Melanocyte of skin (primary cell): Measurements from ENCODE around the gene PI16. TPM values are rescaled to one million over a fixed set of nuclear protein-coding genes. Genes with fewer than 3 reads are reported as not detected.

Source experiments
- total RNA-seq, 2 donors: library from RNA; depleted of rRNA; stranded (reverse); fragments of >200 nt; gene quantifications; 2 replicates each; pipeline ENCODE4 v1.2.3, GENCODE V29; 2012

Gene PI16, protein sequence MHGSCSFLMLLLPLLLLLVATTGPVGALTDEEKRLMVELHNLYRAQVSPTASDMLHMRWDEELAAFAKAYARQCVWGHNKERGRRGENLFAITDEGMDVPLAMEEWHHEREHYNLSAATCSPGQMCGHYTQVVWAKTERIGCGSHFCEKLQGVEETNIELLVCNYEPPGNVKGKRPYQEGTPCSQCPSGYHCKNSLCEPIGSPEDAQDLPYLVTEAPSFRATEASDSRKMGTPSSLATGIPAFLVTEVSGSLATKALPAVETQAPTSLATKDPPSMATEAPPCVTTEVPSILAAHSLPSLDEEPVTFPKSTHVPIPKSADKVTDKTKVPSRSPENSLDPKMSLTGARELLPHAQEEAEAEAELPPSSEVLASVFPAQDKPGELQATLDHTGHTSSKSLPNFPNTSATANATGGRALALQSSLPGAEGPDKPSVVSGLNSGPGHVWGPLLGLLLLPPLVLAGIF
- not detected for total RNA-seq

DNA sequence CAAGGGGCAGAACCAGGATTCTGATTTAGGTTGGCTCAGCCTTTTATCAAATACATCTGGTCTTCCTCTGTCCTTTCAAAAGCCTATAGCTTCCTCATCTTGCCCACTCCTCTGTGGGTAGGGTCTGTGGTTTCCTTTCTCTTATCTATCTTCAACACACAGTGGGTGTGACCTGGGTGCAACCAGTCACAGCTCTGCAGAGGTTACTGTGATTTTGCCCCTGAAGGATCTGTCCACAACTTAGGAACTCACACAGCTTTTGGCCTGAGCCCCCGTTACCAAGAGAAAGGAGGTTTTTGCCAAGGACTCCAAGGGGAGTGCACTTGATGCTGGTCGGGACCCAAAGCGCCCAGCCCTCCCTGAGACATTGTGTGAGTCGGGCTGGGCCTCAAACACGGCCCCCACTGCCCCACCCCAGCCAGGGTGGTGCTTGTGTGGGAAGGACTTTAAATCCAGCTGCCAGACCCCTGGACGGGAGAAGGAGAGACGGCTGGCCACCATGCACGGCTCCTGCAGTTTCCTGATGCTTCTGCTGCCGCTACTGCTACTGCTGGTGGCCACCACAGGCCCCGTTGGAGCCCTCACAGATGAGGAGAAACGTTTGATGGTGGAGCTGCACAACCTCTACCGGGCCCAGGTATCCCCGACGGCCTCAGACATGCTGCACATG lies at the start of gene PI16:
PI16 (plus strand) TSS at position 477 of the 670 bp plus-strand sequence; CDS start at position 500, 23 bp downstream.

DNA sequence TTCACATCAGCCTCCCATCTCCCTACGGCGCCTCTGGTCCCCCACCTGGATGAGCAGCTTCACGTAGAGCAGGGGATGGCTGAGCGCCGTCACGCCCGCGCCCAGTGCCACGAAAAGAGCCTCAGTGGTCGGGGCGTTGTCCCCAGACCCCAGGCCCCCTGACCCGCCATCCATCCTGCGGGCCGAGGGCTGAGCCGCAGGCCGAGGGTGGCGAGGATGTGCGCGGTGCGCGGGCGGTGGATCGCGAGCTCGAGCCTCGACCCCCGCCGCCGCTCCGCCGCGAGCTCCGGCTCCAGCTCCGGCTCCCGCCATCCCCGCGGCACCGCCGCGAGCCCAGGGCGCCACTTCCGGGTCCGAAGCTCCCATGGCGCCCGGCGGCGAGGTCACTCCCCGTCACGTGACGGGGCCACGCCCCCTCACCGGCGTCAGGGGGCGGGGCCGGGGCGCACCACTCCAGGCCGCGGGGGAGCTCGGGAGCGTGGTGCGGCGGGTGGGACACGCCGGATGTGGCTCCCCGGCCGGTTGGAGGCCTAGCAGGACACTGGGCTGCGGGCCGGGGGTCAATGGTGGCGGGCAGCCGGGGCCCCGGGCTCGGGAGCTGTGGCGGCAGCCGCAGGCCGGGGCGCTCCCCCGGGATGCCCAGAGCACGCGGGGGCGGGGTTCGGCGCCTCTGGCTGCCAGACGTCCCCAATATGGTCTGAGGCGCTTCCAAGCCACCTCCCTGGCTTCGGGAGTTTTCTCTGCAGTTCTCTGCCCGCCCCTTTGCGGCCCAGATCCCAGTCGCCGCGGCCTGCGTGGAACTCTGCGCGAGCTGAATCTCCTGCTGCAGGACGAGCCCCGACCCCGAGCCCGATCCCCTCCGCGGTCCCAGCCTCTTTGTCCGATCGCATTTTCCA lies 31.5 kb downstream of the PI16 start, which contains the start of gene MTCH1:
MTCH1 (minus strand) TSS at position 389 of the 896 bp plus-strand sequence; CDS start at position 366, 23 bp downstream.

DNA sequence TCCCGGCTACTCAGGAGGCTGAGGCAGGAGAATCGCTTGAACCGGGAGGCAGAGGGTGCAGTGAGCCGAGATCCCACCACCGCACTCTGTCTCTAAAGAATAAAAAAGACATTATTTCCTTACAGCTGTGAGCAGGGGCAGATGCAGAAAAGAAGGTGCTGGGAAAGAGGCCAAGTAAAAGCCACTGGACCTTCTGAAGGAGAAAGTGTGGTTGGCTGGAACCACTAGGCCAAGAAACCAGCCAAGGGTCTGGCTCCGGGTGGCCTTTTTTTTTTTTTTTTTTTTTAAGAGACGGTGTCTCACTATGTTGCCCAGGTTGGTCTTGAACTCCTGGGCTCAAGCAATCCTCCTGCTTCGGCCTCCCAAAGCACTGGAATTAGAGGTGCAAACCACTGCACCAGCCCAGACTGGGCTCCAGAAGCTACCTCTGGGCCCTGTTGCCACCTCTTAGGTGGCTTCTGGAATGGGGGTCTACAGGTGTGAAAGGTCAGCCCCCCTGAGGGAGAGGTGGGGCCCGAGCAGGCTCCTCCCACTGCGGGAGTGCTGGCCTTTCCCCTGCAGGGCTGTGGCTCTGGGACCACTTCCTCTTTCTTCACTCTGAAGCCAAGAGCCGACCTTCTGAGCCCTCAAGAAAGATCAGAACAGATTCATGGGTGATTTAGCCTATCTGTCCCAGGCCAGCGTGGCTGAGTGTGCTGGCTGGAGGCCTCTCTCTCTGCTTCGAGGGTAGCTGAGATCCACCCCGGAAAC lies 50.7 kb downstream of the PI16 start, which contains the start of gene FGD2:
FGD2 (plus strand) TSS at position 595 of the 750 bp plus-strand sequence. CDS start 163 bp downstream, outside the sequence.

Other genes with a start within 250 kb of the PI16 start
- under 1 TPM; under 0.01 TPM for gene CPNE5, start 115.3 kb upstream of the PI16 start, total RNA-seq
- 10 to 100 TPM; 25.1 to 43.0 TPM for gene PPIL1, start 79.9 kb upstream of the PI16 start, total RNA-seq
- gene C6orf89, start 68.8 kb upstream of the PI16 start, total RNA-seq = 10 to 100 TPM; 29.3 to 38.5 TPM
- gene MTCH1, start 31.5 kb downstream of the PI16 start, total RNA-seq = 100 to 1,000 TPM; 164 to 167 TPM
- gene FGD2, start 50.9 kb downstream of the PI16 start, total RNA-seq = under 1 TPM in 1 of 2 donors, not detected in 1; under 0.01 TPM
- gene PIM1, start 215.4 kb downstream of the PI16 start, total RNA-seq = 1 to 10 TPM; 2.4 to 3.0 TPM